Left forelimb (tissue), 1 donor: ENCODE results near the gene CEACAM16.
"Not testable (repeated sequence)": the region's sequence is repeated elsewhere in the genome, so short reads cannot be mapped to it uniquely, and the experiment has no call there.

Source experiments
- DNase-seq: peaks from one replicate; pipeline ENCODE4 v3.0.0-alpha.2; 2018; ENCODE audit warnings: low spot score

CEACAM16 gene

GRCh38 chr19:44703336-44704078 lies 4.6 kb downstream of the CEACAM16 start:
- DNase-seq, result no peak

- DNase-seq, result no peak
Observed at GRCh38 chr19:44704982-44705381, 6.0 kb downstream of the CEACAM16 start.

- no peak for DNase-seq
Observed at GRCh38 chr19:44705502-44706010, 6.6 kb downstream of the CEACAM16 start.

- no peak for DNase-seq
Observed at GRCh38 chr19:44706506-44707236, 7.7 kb downstream of the CEACAM16 start.

DNA sequence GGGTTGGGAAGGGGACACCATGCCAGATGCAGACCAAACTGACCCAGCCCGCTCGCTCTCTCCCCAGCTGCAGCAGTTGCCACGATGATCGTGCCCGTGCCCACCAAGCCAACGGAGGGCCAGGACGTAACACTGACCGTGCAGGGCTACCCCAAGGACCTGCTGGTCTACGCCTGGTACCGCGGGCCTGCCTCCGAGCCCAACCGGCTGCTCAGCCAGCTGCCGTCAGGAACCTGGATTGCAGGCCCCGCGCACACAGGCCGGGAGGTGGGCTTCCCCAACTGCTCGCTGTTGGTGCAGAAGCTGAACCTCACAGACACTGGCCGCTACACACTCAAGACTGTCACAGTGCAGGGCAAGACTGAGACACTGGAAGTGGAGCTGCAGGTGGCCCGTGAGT lies 8.8 kb downstream of the CEACAM16 start:
- no peak for DNase-seq

DNA sequence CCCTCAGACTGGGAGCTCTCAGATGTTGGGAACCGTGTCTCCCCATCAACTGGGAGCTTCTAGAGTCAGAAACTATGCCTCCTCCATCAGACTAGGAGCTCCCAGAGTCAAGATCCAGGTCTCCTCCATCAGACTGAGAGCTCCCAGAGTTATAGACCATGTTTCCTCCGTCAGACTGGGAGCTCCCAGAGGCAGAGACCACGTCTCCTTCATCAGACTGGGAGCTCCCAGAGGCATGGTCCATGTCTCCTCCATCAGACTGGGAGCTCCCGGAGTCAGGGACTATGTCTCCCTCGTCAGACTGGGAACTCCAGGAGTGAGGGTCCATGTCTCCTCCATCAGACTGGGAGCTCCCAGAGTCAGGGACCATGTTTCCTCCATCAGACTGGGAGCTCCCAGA lies 10.0 kb downstream of the CEACAM16 start:
- no peak for DNase-seq

DNA sequence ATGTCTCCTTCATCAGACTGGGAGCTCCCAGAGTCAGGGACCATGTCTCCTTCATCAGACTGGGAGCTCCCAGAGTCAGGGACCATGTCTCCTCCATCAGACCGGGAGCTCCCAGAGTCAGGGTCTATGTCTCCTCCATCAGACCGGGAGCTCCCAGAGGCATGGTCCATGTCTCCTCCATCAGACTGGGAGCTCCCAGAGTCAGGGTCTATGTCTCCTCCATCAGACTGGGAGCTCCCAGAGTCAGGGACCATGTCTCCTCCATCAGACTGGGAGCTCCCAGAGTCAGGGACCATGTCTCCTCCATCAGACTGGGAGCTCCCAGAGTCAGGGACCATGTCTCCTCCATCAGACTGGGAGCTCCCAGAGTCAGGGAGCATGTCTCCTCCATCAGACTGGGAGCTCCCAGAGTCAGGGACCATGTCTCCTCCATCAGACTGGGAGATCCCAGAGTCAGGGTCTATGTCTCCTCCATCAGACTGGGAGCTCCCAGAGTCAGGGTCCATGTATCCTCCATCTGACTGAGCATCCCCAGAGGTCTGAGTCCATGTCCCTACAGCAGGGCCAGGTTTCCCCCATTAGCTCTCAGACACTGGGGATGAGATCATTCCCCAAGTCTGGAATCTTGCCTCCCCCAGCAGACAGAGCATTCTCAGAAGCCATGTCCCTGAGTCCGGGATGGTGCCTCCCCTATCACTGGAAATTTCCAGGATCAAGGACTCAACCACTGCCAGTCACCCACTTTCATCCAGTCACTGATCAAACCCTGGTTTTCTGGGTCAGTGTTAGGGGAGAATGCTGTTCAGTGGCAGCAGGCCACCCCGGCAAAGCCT lies 10.7 kb downstream of the CEACAM16 start:
- DNase-seq, result not testable (repeated sequence)

DNA sequence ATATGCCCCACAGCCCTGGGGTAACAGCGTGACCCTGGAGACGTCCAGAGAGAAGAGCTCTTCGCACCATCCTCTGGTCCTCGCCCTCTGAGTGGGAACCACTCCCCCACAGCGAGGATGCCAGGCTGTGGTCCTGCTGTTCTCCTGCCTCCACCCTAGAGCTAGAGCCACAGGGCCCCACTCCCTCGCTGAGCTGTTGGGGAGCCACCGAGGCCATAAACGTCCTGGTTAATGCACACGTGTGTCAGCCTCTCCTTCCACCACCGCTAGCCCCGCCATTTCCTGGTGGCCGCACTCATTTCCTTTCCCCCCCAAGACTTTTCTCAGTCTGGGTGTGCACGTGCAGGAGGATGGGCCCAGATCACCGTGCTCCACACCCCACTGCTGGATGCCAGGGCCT lies 11.5 kb downstream of the CEACAM16 start:
- DNase-seq, result no peak

DNA sequence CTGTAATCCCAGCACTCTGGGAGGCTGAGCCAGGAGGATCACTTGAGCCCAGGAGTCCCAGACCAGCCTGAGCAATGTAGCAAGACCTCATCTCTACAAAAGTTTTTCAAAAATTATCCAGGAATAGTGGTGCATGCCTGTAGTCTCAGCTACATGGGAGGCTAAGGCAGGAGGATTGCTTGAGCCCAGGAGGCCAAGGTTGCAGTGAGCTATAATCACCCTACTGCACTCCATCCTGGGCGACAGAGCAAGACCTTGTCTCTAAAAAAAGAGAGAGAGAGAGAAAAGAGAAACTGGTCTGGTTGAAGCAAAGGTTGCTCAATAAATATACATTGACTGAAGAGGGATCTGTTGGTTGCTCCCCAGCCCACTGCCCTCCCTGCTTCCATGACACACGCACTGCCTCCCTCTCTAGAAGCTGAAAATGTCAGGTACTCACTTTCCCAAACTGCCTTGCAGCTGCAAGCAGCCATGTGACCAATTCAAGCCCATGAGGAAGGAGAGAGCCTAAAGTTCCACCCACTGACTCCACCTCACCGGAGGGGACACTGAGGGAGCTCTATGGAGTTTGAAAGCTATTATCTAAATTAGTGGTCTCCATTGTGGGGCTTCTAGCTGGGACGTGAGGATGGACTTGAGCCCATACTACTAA lies 14.0 kb downstream of the CEACAM16 start:
- no peak for DNase-seq

DNA sequence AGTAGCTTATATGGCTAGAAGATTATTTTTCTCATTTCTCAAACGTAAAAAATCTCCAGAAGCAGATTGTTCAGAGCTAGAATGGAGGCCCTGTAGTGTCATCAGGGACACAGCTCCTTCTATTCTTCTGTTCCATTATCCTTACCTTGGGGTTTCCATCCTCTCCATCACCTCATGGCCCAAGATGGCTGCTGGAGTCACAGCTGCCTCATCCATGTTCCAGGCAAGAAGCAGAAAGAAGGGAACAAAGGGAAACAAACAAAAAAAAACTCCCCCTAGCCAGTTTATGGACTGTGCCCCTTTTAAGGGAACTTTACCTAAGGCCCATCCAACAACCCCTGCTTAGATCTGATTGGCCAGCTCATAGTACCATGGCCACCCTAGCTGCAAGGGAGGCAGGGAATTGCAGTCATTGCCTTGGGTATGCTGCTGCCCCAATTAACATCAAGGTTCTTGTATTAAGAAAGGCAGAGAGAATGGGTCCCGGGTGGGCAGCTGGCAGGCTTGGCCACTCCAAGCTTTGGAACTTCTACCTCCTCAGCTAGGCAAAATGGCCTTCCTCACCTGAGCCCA lies 15.7 kb downstream of the CEACAM16 start:
- DNase-seq, result no peak

GRCh38 chr19:44717603-44718002 lies 18.7 kb downstream of the CEACAM16 start:
- DNase-seq, result no peak

GRCh38 chr19:44718441-44719261 lies 19.7 kb downstream of the CEACAM16 start:
- DNase-seq, result no peak

DNA sequence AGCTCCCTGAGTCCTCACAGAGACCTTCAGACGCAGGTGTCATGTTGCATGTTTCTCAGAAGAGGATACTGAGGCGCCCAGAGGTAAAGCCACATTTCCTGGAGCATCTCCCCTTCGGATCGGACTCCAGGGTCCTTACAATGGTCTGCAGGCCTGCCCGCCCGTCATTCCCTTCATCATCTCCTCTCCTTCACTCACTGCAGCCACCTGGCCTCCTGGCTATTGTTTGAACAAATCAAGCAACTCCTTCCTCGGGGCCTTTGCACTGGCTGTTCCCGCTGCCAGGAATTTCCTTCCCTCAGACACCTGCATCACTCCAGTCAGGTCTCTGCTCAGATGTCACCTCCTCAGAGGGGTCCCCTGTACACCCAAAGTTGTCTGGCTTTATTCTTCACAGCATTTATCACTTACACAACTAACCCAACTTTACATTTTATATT lies 20.3 kb downstream of the CEACAM16 start:
- DNase-seq, result no peak

- not testable (repeated sequence) for DNase-seq
Observed at GRCh38 chr19:44720396-44720795, 21.4 kb downstream of the CEACAM16 start.

DNA sequence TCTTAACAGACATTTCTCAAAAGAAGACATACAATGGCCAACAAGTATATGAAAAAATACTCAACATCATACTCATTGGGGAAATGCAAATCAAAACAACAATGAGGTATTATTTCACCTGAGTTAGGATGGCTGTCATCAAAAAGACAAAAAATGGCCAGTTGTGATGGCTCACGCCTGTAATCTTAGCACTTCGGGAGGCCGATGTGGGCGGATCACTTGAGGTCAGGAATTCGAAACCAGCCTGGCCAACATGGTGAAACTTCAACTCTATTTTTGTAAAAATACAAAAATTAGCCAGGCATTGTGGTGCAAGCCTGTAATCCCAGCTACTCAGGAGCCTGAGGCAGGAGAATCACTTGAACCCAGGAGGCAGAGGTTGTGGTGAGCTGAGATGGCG lies 22.0 kb downstream of the CEACAM16 start:
- no peak for DNase-seq

DNA sequence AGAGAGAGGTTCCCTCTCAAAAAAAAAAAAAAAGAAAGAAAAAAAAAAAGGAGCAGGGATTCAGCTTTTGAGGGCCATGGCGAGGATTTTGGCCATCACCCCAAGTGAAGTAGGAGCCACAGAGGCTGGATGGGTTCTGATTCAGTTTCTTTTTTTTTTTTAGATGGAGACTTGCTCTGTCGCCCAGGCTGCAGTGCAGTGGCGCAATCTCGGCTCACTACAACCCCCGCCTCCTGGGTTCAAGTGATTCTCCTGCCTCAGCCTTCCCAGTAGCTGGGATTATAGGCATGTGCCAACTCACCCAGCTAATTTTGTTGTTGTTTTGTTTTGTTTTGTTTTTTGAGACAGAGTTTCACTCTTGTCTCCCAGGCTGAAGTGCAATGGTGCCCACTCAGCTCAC lies 22.4 kb downstream of the CEACAM16 start:
- DNase-seq, result not testable (repeated sequence)

DNA sequence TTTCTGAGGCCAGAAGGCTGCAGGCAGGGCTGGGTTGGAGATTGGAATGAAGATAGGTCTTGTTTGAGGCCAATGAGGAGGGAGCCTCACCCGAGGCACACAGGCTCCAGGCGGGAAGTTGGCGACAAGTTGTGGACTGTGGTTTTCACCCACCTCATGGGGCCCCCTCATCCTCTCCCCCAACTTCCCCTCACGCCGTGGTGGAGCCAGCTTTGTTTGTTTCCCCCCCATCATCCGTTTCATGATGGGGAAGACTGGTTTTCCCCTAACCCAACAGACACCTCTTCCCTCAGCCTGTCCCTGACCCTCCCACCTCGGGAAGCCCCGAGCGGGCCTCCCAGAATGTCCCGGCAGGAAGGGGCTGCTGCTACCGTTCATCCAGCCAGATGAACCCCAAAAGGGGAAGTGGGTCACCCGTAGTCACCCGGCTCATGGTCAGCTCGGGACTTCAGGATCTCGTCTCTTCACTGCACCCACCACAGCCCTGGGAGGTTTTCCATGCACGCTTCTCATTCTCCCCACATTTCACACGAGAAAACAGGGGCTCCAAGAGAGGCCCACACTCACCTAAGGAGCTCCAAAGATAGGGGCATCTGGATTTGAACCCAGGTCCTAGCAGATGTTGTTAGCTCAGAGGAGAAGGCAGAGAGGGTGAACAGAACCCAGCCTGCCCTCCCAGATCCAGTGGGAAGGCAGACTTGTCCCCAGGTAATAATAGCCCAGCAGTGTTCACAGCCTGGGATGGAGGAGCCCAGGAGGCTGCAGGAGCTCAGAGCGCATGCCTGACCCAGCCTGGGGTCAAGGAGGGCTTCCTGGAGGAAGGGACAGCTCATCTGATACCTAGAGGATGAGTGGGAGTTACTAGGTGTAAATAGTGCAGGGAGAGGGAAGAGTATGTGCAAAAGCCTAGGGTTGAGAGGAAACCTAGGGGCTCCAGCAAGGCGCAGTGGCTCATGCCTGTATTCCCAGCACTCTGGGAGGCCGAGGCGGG lies 23.5 kb downstream of the CEACAM16 start:
- DNase-seq, result no peak

GRCh38 chr19:44723299-44723951 lies 24.5 kb downstream of the CEACAM16 start:
- no peak for DNase-seq

DNA sequence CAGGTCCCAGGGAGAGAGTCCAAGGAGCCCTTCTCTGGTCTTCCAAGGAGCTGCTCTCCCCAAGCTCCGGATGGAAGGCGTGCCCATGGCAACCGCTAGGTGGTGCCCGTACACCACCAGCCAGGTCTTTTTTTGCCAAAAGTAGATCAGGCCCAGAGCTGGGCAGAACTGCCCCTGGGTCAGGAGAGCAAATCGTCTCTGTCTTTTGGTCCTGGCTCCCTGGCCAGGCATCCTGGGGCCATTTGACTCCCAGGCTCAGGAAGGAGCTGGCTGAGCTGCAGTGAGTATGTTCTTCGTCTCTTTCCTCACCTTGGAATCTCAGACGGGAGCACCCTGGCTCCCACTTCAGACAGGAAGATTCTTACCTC lies 25.0 kb downstream of the CEACAM16 start:
- DNase-seq, result peak; percentile 87
